ENCODE data around the gene RNU11. TPM values are rescaled to one million over a fixed set of nuclear protein-coding genes. Genes with fewer than 3 reads are reported as not detected.
"Not testable (repeated sequence)": the region's sequence is repeated elsewhere in the genome, so short reads cannot be mapped to it uniquely, and the experiment has no call there.

RNU11 gene
- total RNA-seq, 2 experiments from 2014 or later = not detected

DNA sequence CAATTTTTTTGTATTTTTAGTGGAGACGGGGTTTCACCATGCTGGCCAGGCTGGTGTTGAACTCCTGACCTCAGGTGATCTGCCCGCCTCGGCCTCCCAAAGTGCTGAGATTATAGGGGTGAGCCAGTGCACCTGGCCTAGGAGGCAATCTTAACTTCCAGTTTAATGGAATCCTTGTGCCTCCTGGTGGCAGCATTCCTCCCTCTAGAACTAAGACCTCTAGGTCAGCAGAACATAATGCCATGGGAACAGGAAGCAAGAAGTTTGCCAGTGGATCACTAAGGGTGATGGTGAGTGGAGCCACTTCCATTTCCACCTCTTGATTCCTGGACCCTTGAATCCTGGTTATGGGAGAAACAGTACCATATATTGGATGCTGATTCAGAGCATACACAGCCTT lies 5.5 kb downstream of the RNU11 start:
- POLR2A ChIA-PET, CTCF ChIA-PET: not testable (repeated sequence)

GRCh38 chr1:28655448-28656311 lies 7.3 kb downstream of the RNU11 start:
- POLR2A ChIA-PET = not testable (repeated sequence)
- CTCF ChIA-PET = interaction anchor here (0.7 kb wide), 1 partner anchor 223 kb away, joined by 4 read pairs; no protein-coding TSS in a partner anchor

DNA sequence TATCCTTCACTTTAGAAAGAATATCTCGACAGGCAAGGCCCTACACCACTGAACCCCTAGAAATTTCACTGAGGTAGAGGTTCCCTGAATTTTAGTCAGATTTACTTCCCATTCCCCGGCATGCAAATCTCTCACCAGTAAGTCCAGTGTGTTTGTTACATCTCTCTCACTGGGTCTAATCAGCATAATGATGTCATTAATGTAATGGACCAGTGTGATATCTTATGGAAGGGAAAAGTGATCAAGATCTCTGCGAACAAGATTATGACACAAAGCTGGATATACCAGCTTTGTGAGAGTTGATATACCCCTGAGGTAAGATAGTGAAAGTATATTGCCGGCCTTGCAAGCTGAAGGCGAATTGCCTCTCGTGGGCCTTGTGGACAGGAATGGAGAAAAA lies 7.9 kb downstream of the RNU11 start:
- ChIA-PET POLR2A (no interaction called here), CTCF (interaction anchor here (1.0 kb wide), 1 partner anchor 221 kb away, joined by 3 read pairs; no protein-coding TSS in a partner anchor)

DNA sequence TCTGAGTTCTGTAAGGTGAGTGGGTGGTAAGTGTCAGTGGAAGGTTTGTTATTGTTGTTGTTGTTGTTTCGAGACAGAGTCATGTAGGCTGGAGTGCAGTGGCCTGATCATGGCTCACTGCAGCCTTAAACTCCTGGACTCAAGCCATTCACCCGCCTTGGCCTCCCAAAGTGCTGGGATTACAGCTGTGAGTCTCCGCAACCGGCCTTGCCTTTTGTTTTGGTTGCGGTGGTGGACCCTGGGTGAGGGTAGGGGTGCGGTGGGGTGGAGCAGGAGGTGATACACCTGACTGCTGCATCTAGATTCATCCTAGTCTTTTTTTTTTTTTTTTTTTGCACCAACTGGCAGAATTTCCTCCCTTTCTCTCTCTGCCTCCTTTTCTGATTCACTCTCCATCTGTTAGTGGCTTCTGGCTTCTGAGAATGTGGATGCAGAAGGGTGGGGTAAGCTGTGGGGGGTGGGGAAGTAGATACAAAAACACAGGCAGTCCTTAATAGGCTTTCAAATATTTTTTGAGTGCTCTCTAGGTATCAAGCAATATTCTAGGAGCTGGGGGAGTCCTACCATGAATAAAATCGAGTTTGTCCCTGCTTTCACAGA lies 15.6 kb downstream of the RNU11 start:
- ChIA-PET POLR2A (no interaction called here), CTCF (interaction anchor here (0.6 kb wide), 2 partner anchors 37 to 214 kb away, joined by 3 to 4 read pairs; no protein-coding TSS in a partner anchor)

DNA sequence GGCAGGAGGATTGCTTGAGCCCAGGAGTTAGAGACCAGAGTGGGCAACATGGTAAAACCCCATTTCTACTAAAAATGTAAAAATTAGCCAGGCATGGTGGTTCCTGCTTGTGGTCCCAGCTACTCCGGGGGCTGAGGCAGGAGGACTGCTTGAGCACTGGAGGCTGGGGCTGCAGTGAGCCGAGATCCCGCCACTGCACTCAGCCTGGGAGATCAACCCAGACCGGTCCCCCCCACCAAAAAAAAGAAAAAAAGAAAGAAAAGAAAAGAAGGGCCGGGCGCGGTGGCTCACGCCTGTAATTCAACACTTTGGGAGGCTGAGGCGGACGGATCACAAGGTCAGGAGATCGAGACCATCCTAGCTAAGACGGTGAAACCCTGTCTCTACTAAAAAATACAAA lies 18.4 kb downstream of the RNU11 start:
- ChIA-PET CTCF (interaction anchor here (1.1 kb wide), 1 partner anchor 18 kb away, joined by 3 read pairs; the partner anchor contains the start of gene RNU11), POLR2A (no interaction called here)

DNA sequence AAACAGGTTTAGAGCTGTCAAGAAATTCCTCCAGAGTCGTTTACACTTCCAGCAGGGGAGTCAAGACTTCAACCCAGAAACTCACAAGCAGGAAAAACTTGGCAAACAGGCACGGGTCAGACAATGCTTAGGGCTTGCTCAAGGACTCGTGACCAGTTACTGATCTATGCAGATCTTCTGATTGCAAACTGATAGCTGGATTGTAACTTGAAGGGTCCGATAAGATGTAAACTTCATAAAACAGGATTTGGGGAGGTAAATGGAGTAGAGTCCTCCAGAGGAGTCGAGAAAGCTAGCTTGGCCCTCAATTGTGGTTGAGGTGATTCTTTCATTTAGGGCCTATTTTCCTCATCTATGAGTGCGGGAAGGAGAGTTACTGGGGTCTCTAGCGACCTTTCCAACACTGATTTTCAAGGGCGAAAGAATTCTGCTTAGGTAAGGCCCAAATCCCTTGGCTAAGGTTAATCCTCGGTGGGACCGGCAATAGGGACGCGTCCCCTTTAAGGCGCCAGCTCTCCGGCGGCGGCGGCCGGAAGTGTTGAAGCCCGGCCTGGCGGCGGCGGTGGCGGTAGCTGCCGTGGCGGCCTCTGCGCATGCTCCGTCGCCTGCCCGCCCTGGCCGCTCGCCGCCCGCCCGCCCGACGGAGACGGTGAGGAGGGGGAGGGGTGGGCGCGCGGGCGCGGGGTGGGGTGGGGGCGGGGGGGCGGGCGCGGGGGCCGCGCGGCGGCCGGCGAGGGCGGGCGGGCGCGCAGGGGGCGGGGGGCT lies 20.0 kb downstream of the RNU11 start, which contains the start of gene GMEB1:
Gene GMEB1 (plus strand): TSS at position 594 of the 765 bp plus-strand sequence. CDS start 14,829 bp downstream, outside the sequence.
- ChIA-PET POLR2A (interaction anchor here (0.6 to 3.3 kb wide), 7 partner anchors 11 to 263 kb away, joined by 4 to 63 read pairs (median 12); partner anchors contain the start of genes RNU11, TAF12 and YTHDF2), CTCF (interaction anchor here (1.0 to 2.6 kb wide), 3 partner anchors 21 to 68 kb away, joined by 3 to 17 read pairs (median 8); partner anchors contain the start of genes TAF12 and YTHDF2)

- CTCF ChIA-PET = interaction anchor here (1.0 to 2.6 kb wide), 3 partner anchors 21 to 67 kb away, joined by 3 to 17 read pairs (median 8); partner anchors contain the start of genes TAF12 and YTHDF2
- POLR2A ChIA-PET = interaction anchor here (0.5 to 3.3 kb wide), 8 partner anchors 21 to 502 kb away, joined by 3 to 63 read pairs (median 11); partner anchors contain the start of genes RNU11, TAF12 and YTHDF2
Observed at GRCh38 chr1:28668956-28669723, 20.7 kb downstream of the RNU11 start.

- POLR2A ChIA-PET = interaction anchor here (1.1 to 1.3 kb wide), 2 partner anchors 25 to 65 kb away, joined by 3 read pairs; partner anchors contain the start of gene YTHDF2
- CTCF ChIA-PET = interaction anchor here (2.2 kb wide), 1 partner anchor 65 kb away, joined by 9 read pairs; the partner anchor contains the start of gene YTHDF2
Observed at GRCh38 chr1:28671254-28671780, 22.9 kb downstream of the RNU11 start.

GRCh38 chr1:28672971-28673370 lies 24.6 kb downstream of the RNU11 start:
- CTCF ChIA-PET = not testable (repeated sequence)
- POLR2A ChIA-PET = interaction anchor here (0.6 kb wide), 1 partner anchor 53 kb away, joined by 3 read pairs; no protein-coding TSS in a partner anchor

GRCh38 chr1:28675924-28676257 lies 27.5 kb downstream of the RNU11 start:
- POLR2A ChIA-PET = no interaction called here
- CTCF ChIA-PET = no interaction called here

- CTCF ChIA-PET = no interaction called here
- POLR2A ChIA-PET = no interaction called here
Observed at GRCh38 chr1:28680151-28680550, 31.8 kb downstream of the RNU11 start.

DNA sequence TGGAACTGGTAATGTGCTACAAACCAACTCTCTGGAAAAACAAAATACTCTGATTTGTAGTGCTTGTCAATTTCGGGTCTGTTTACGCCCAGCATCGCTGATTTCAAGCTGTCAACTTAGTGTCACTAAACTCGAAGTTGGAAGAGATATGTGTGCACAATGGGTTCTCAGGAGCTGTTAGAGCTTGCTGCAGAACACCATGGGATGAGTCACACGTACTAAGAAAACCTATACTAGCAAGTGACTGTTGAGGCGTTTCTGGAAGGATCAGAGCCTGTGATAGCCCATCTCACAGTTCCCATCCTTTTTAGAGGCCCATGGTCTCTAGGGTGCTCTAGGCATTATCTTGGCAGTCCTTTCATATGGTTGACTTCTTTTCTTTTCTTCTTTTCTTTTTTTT lies 34.4 kb downstream of the RNU11 start:
- POLR2A ChIA-PET = interaction anchor here (0.6 kb wide), 1 partner anchor 98 kb away, joined by 3 read pairs; no protein-coding TSS in a partner anchor
- CTCF ChIA-PET = no interaction called here

GRCh38 chr1:28684937-28685336 lies 36.5 kb downstream of the RNU11 start:
- POLR2A ChIA-PET = interaction anchor here (0.5 kb wide), 1 partner anchor 192 kb away, joined by 3 read pairs; no protein-coding TSS in a partner anchor
- CTCF ChIA-PET = no interaction called here

DNA sequence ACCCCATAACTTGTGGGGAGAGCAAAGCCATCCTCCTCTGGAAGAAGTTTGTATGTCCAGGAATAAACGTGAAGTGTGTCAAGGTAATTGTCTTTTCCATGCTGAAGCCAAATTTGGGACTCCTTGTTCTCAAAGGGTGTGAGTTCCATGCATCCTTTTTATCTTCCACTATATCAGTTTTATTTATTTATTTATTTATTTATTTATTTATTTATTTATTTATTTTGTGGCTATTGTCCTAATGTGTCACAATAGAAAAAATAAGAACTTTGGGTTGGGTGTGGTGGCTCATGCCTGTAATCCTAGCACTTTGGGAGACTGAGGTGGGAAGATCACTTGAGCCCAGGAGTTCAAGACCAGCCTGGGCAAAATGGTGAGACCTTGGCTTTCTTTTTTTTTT lies 43.2 kb downstream of the RNU11 start:
- POLR2A ChIA-PET, CTCF ChIA-PET: not testable (repeated sequence)

Other genes starting within 250 kb of the RNU11 start
- 100 to 1,000 TPM; 120 to 127 TPM for gene RCC1, start 142.6 kb upstream of the RNU11 start, total RNA-seq
- 10 to 100 TPM; 40.9 to 42.9 TPM for gene TRNAU1AP, start 95.5 kb upstream of the RNU11 start, total RNA-seq
- gene RAB42, start 56.3 kb upstream of the RNU11 start, total RNA-seq = not detected
- gene TAF12, start 5.5 kb upstream of the RNU11 start, total RNA-seq = 10 to 100 TPM; 31.0 to 31.2 TPM
- 10 to 100 TPM; 21.4 to 21.8 TPM for gene GMEB1, start 20.2 kb downstream of the RNU11 start, total RNA-seq
- gene YTHDF2, start 88.3 kb downstream of the RNU11 start, total RNA-seq = 10 to 100 TPM; 88.6 to 91.0 TPM
- gene OPRD1, start 163.6 kb downstream of the RNU11 start, total RNA-seq = not detected

All from activated CD8-positive, alpha-beta memory T cell treated with anti-CD3 and anti-CD28 coated beads for 36 hours (primary cell).